GM23338 (cell line): ENCODE results near the gene RIOK3. TPM values are rescaled to one million over a fixed set of nuclear protein-coding genes. Genes with fewer than 3 reads are reported as not detected.
A peak's percentile ranks its signal among the peaks of the same experiment; 100 is the strongest.
"Not testable (repeated sequence)": the region's sequence is repeated elsewhere in the genome, so short reads cannot be mapped to it uniquely, and the experiment has no call there.

Experiments used
- ATAC-seq: fragments of 200-7000 bp; cut with Tn5 transposase; 3 replicates; pipeline ENCODE4 v1.9.1; 2020
- DNase-seq: peaks from one replicate; pipeline ENCODE4 v3.0.0-alpha.2; 2015; ENCODE audit warnings: low spot score
- H2AFZ ChIP-seq: fragments of 200-600 bp; sonication (generic); 2 replicates; pipeline ENCODE4 v1.8.0; 2016; ENCODE audit warnings: antibody characterized with exemption, mild to moderate bottlenecking, moderate library complexity
- H3F3A ChIP-seq: fragments of 200-600 bp; sonication (generic); replicated peaks from 2 replicates; pipeline ENCODE4 v1.8.0; 2017; ENCODE audit warnings: antibody characterized with exemption, mixed run types, low read depth
- H3K27ac ChIP-seq: fragments of 200-600 bp; sonication (generic); 2 replicates; pipeline ENCODE4 v1.6.1; 2016; ENCODE audit warnings: low read depth
- H3K27me3 ChIP-seq: fragments of 200-600 bp; sonication (generic); 2 replicates; pipeline ENCODE4 v1.8.0; 2016; ENCODE audit warnings: mild to moderate bottlenecking, mixed run types, moderate library complexity; ENCODE audit not compliant: insufficient read depth
- H3K36me3 ChIP-seq: fragments of 200-600 bp; sonication (generic); 2 replicates; pipeline ENCODE4 v1.8.0; 2016; ENCODE audit warnings: mild to moderate bottlenecking; ENCODE audit not compliant: insufficient read depth
- H3K4me1 ChIP-seq: fragments of 200-600 bp; sonication (generic); 2 replicates; pipeline ENCODE4 v1.8.0; 2016; ENCODE audit warnings: mild to moderate bottlenecking, moderate library complexity; ENCODE audit not compliant: insufficient read depth
- H3K4me2 ChIP-seq: fragments of 200-600 bp; sonication (generic); 2 replicates; pipeline ENCODE4 v1.7.1; 2017; ENCODE audit warnings: mixed run types
- H3K4me3 ChIP-seq: fragments of 200-600 bp; sonication (generic); 2 replicates; pipeline ENCODE4 v1.6.1; 2016; ENCODE audit warnings: mixed run types
- H3K79me2 ChIP-seq: fragments of 200-600 bp; sonication (generic); replicated peaks from 2 replicates; pipeline ENCODE4 v1.8.0; 2017; ENCODE audit warnings: mild to moderate bottlenecking; ENCODE audit not compliant: insufficient read depth
- H3K9me2 ChIP-seq: fragments of 200-600 bp; sonication (generic); 2 replicates; pipeline ENCODE4 v1.8.0; 2017; ENCODE audit not compliant: insufficient read depth
- H4K20me1 ChIP-seq: fragments of 200-600 bp; sonication (generic); replicated peaks from 2 replicates; pipeline ENCODE4 v1.8.0; 2017; ENCODE audit warnings: mild to moderate bottlenecking; ENCODE audit not compliant: insufficient read depth
- H3K27ac Mint-ChIP-seq: 2 replicates; pipeline ENCODE4 v1.8.0; 2020; ENCODE audit warnings: inconsistent platforms, mild to moderate bottlenecking, moderate library complexity, mixed read lengths
- H3K27me3 Mint-ChIP-seq: 3 replicates; pipeline ENCODE4 v1.8.0; 2022; ENCODE audit warnings: low read depth, mild to moderate bottlenecking, moderate library complexity, mixed read lengths, inconsistent platforms; ENCODE audit not compliant: insufficient read depth, poor library complexity
- H3K36me3 Mint-ChIP-seq: 3 replicates; pipeline ENCODE4 v1.8.0; 2021; ENCODE audit warnings: low read depth, mild to moderate bottlenecking, inconsistent platforms, moderate library complexity, mixed read lengths
- H3K4me1 Mint-ChIP-seq: 3 replicates; pipeline ENCODE4 v1.8.0; 2020; ENCODE audit warnings: mild to moderate bottlenecking, inconsistent platforms, mixed read lengths
- H3K4me3 Mint-ChIP-seq: 3 replicates; pipeline ENCODE4 v1.8.0; 2021; ENCODE audit warnings: moderate library complexity, mild to moderate bottlenecking, inconsistent platforms, mixed read lengths
- H3K9me3 Mint-ChIP-seq: 3 replicates; pipeline ENCODE4 v1.8.0; 2020; ENCODE audit warnings: moderate library complexity, mild to moderate bottlenecking, inconsistent platforms, mixed read lengths
- POLR2AphosphoS5 ChIP-seq: IDR thresholded peaks from 2 replicates; pipeline ENCODE4 v1.6.1; 2016; ENCODE audit warnings: antibody characterized with exemption, low read depth
- REST ChIP-seq: IDR thresholded peaks from one replicate; pipeline ENCODE4 v1.6.1; 2018; ENCODE audit warnings: antibody characterized with exemption; ENCODE audit not compliant: unreplicated experiment
- STAT1 ChIP-seq: IDR thresholded peaks from one replicate; pipeline ENCODE4 v1.6.1; 2016; ENCODE audit warnings: antibody characterized with exemption; ENCODE audit not compliant: unreplicated experiment
- ZNF114 ChIP-seq: fragments of 250-450 bp; sonication (Bioruptor Pico); IDR thresholded peaks from 2 replicates; pipeline ENCODE4 v1.5.0; 2020; ENCODE audit warnings: mild to moderate bottlenecking, moderate library complexity
- polyA plus RNA-seq: library from polyadenylated mRNA; unstranded; fragments of >200 nt; fragmentation: Nextera tagmentation; extraction: Ambion mirVana; gene quantifications from 2 replicates; pipeline ENCODE4 v1.2.1, GENCODE V29; 2016
- total RNA-seq: library from RNA; depleted of rRNA; stranded (reverse); fragments of >200 nt; shearing (Covaris generic); gene quantifications from 2 replicates; pipeline ENCODE4 v1.2.3, GENCODE V29; 2014

RIOK3 gene
- total and polyA plus RNA-seq, 2 experiments from 2014 or later = 20.8 to 22.1 TPM

GRCh38 chr18:23429538-23429937, 23.5 kb upstream of the RIOK3 start:
- not testable (repeated sequence) for H3K4me1 ChIP-seq, H3K27ac ChIP-seq, H3K27ac Mint-ChIP-seq, H3F3A ChIP-seq, H3K4me3 ChIP-seq, H3K4me1 Mint-ChIP-seq, H3K79me2 ChIP-seq, H3K27me3 ChIP-seq, DNase-seq, H3K4me3 Mint-ChIP-seq, H3K9me2 ChIP-seq, H3K9me3 Mint-ChIP-seq, ATAC-seq, H2AFZ ChIP-seq, H3K27me3 Mint-ChIP-seq, H4K20me1 ChIP-seq, H3K36me3 ChIP-seq, H3K4me2 ChIP-seq
- H3K36me3 Mint-ChIP-seq = peaks cover 13% of the 10 kb centered on the region

- Histone ChIP-seq H3F3A (peaks cover 6% of the 10 kb centered on the region; the same call in 1 of the 2 replicates), H3K4me2 (no peak overlapping the region), H2AFZ (no peak overlapping the region), H3K4me1 (no peaks in the 10 kb centered on the region; the same call in 1 of the 2 replicates), H4K20me1 (no peaks in the 10 kb centered on the region), H3K27me3 (no peaks in the 10 kb centered on the region), H3K36me3 (no peaks in the 10 kb centered on the region), H3K4me3 (no peak overlapping the region), H3K9me2 (no peaks in the 10 kb centered on the region), H3K27ac (no peak overlapping the region), H3K79me2 (no peaks in the 10 kb centered on the region; the same call in 1 of the 2 replicates)
- DNase-seq (no peak), ATAC-seq (no peak)
- TF ChIP-seq ZNF114 (CRISPR knock-in tag) (no peak), STAT1 (no peak)
- no peaks in the 10 kb centered on the region for H3K27me3 Mint-ChIP-seq
- peaks cover 13% of the 10 kb centered on the region for H3K36me3 Mint-ChIP-seq
- H3K4me3 Mint-ChIP-seq = no peak overlapping the region
- no peak overlapping the region for H3K27ac Mint-ChIP-seq
- no peaks in the 10 kb centered on the region for H3K4me1 Mint-ChIP-seq
- H3K9me3 Mint-ChIP-seq = 0 out of 3 replicates have a peak, but pooled peaks cover 2% of the 10 kb centered on the region
Observed at GRCh38 chr18:23433360-23433759, 19.7 kb upstream of the RIOK3 start.

GRCh38 chr18:23437357-23438045, 15.6 kb upstream of the RIOK3 start:
- peak overlapping the region; percentile 80 for H3K4me2 ChIP-seq
- peak overlapping the region; percentile 77; the same call in 1 of the 2 replicates for H3K27ac Mint-ChIP-seq
- peak; percentile 90 for DNase-seq

More at GRCh38 chr18:23437357-23438045, 15.6 kb upstream of the RIOK3 start:
- Histone ChIP-seq H3K4me3 (peak overlapping the region; percentile 66), H2AFZ (peak overlapping the region; percentile 91), H3F3A (peaks cover 6% of the 10 kb centered on the region; the same call in 1 of the 2 replicates), H3K4me1 (no peaks in the 10 kb centered on the region; the same call in 1 of the 2 replicates), H3K27me3 (no peaks in the 10 kb centered on the region), H4K20me1 (no peaks in the 10 kb centered on the region), H3K36me3 (no peaks in the 10 kb centered on the region), H3K9me2 (no peaks in the 10 kb centered on the region), H3K27ac (no peak overlapping the region), H3K79me2 (no peaks in the 10 kb centered on the region; the same call in 1 of the 2 replicates)
- Mint-ChIP-seq H3K36me3 (no peaks in the 10 kb centered on the region), H3K27me3 (peaks cover 2% of the 10 kb centered on the region), H3K4me1 (no peaks in the 10 kb centered on the region), H3K9me3 (no peaks in the 10 kb centered on the region), H3K4me3 (peak overlapping the region; percentile 97)
- ATAC-seq = peak; percentile 96
- TF ChIP-seq REST (no peak), POLR2AphosphoS5 (peak; percentile 80)
